HPDE6-E6E7 (cell line): ENCODE data around the gene S1PR4.
"Not testable (repeated sequence)": the region's sequence is repeated elsewhere in the genome, so short reads cannot be mapped to it uniquely, and the experiment has no call there.

ENCODE experiments used
- DNase-seq: peaks from one replicate; pipeline ENCODE4 v3.0.0; 2011; ENCODE audit warnings: missing footprints; ENCODE audit errors: extremely low spot score

Gene S1PR4

GRCh38 chr19:3194106-3195087, 15.8 kb downstream of the S1PR4 start:
- no peak for DNase-seq

GRCh38 chr19:3196064-3196932, 17.7 kb downstream of the S1PR4 start:
- DNase-seq = no peak

- DNase-seq = no peak
These were observed 18.3 kb downstream of the S1PR4 start for GRCh38 chr19:3196933-3197205.

- no peak for DNase-seq
These were observed 20.5 kb downstream of the S1PR4 start for GRCh38 chr19:3198901-3199700.

- DNase-seq = no peak
These were observed 22.6 kb downstream of the S1PR4 start for GRCh38 chr19:3201072-3201700.

GRCh38 chr19:3201911-3202310, 23.3 kb downstream of the S1PR4 start:
- no peak for DNase-seq

- no peak for DNase-seq
These were observed 23.8 kb downstream of the S1PR4 start for GRCh38 chr19:3202346-3202745.

GRCh38 chr19:3202895-3203294, 24.3 kb downstream of the S1PR4 start:
- DNase-seq = not testable (repeated sequence)

GRCh38 chr19:3203805-3204645, 25.5 kb downstream of the S1PR4 start:
- DNase-seq = no peak

GRCh38 chr19:3204646-3205275, 26.2 kb downstream of the S1PR4 start:
- DNase-seq = no peak

- DNase-seq = no peak
These were observed 27.8 kb downstream of the S1PR4 start for GRCh38 chr19:3206216-3206953.

- no peak for DNase-seq
These were observed 29.1 kb downstream of the S1PR4 start for GRCh38 chr19:3207461-3208242.

GRCh38 chr19:3208317-3209207, 30.0 kb downstream of the S1PR4 start:
- DNase-seq = no peak

GRCh38 chr19:3210347-3211017, 31.9 kb downstream of the S1PR4 start:
- peak; percentile 65 for DNase-seq

- no peak for DNase-seq
These were observed 32.6 kb downstream of the S1PR4 start for GRCh38 chr19:3211191-3211590.

GRCh38 chr19:3213159-3213558, 34.6 kb downstream of the S1PR4 start:
- no peak for DNase-seq

- no peak for DNase-seq
These were observed 38.3 kb downstream of the S1PR4 start for GRCh38 chr19:3216874-3217273.
